HL-60/S4 treated with retinoic acid at 250 ng/mL for 4 days and 3 days (cell line): ENCODE measurements around the gene TMEM115.

Source experiments
- in situ Hi-C: fragments of 300-500 bp; cut with MboI; formaldehyde crosslinking; loops from 2 replicates; pipeline ENCODE4 v1.7.0; 2022; ENCODE audit warnings: low sequenced_read_pairs

The TMEM115 gene, protein sequence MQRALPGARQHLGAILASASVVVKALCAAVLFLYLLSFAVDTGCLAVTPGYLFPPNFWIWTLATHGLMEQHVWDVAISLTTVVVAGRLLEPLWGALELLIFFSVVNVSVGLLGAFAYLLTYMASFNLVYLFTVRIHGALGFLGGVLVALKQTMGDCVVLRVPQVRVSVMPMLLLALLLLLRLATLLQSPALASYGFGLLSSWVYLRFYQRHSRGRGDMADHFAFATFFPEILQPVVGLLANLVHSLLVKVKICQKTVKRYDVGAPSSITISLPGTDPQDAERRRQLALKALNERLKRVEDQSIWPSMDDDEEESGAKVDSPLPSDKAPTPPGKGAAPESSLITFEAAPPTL

GRCh38 chr3:50358911-50359759 is at the start of gene TMEM115:
TMEM115 (minus strand) TSS chr3:50359521; CDS start chr3:50359063, 458 bp downstream.
- in situ Hi-C loops, result loop anchor here (25.0 kb wide), 1 partner anchor 178 kb away; no protein-coding TSS in a partner anchor

DNA sequence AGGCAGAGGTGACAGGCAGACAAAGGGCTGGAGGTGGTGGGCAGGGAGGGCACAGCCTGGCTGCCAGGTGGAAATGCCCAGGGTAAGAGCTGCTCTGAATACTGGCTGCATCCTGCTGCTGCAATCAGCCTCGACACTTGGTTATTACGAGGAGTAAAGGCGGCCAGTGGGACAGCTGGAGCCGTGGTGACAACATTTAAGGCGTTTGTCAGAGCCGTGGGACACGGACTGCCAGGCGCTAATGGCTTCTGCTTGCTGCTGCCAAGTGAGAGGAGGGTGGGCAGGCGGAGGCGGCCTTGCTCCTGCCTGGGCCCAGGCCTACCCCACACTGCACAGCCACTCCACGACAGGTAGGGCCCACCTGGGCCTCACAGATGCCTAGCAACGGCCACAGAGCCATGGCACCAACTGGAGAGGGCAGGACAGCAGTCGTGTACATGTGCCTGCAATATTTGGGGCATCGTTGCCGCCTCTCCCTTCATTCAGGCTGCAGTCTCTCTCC is 49.2 kb upstream of the TMEM115 start:
- in situ Hi-C loops, result no loop called here

GRCh38 chr3:50406487-50406886 is 47.2 kb upstream of the TMEM115 start:
- in situ Hi-C loops, result no loop called here

DNA sequence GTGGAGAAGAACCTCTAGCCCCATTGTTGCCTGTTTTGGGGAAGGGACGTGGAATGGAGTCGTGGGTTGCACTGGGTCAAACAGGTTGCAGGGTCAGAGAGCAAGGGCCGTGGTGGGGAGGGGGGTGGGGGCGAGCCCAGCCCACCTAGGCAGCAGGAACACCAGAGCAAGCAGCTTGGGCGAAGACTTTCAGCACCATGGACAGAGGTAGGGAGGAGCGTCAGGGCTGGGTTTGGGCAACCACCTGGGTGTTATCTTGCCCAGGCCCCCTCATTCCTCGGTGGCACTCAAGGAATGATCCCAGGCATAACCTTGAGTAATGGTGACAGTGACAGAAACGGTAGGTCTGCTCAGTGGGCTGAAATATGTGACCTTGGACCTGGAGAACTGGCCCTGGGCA is 45.9 kb upstream of the TMEM115 start:
- in situ Hi-C loops, result no loop called here

DNA sequence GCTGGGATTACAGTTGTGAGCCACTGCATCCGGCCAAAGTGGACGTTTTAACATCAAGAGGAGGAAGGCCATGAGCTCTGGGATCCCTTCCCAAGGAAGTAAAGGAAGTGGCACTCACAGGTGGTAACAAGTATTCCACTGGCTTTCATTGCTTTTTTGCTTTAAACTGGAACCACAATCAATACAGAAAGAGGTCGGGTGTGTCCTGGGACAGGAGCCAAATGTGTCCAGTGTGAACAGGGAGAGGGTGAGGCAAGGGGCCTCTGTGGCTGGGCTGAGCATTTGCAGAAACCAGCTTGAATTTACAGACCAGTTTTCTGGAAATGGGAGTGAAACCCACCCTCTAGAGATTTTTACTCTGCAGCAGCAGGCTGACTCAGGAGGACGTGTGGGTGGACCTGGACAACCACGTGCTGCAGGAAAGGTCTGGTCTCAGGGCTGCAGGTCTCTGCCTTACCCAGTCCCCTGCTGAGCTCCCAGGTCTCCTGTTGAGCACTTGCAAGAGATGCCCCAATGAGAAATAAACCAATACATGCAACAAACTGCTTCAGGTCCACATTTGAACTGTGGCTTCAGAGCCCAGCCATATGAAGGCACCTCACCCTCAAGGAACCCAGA is 42.8 kb upstream of the TMEM115 start:
- in situ Hi-C loops, result no loop called here

DNA sequence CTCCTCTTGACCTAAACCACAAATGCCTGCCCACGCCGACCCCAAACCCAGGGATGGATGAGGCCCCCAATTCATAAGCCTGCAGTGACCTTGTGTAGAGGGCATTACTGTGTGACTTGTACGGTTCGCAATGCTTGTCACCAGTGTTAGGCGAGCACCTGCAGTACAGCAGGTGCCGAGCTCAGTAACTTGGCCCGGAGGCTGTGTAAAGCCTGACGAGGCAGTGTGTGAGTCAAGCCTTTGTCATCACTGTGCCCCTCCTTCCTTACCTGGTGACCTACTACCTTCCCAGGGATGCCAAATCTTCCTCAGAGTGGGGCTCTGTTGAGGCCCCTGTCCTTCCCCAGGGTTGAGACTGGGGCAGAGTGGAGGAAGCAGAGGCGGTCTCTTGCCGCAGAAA is 37.2 kb upstream of the TMEM115 start:
- in situ Hi-C loops, result no loop called here

DNA sequence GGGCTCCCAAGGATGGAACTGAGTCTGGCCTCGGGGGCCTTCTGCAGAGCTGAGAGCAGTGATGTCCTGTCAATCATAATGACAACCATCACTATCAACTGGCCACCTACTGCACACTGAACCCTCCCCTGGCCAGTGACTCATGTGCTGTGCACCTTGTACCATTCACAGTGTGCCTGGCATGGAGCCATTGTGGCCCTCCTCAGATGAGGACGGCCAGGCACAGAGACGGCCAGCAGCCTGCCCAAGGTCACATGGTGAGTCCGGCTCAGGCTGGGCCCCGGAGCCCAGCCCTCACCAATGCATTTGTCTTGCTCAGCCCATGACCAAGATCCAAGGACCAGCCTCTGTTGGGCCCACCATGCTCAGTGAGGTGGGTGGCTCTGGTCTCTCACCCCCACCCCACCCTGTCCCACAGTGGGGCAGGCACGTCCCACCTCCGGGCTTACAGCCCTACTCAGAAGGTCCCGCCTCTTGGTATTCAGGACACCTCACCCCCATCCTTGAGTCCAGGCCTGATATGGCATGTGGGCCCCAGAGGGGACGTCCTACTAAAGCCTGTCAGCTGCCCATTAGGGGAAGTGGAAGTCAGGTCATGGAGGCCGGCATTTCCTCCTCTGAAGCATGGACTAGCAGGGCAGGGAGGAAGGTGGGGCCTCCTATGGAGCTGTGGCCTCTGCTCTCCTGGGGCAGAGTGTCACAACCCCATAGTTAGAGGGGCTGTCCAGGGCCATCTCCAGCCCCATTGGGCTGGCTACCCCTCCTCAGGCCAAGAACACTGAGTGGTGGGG is 35.9 kb upstream of the TMEM115 start:
- in situ Hi-C loops, result no loop called here

DNA sequence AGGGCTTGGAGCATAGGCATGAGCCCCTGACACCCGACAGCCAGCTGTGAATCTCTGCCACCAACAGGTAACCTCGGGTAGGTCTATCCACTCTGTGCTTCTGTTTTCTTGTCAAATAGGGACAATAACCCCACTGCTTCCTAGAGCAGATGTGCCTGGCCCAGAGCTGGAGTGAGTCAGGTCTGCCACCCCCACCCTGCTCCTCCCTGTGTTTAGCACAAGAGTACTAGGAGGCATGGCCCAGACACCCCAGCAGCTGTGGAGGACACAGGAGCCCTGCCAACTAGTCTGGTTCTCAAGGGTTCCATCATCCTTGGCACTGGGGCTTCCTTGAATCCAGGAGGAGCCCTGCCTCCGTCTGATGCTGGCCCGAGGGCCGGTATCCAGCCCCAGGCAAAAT is 33.7 kb upstream of the TMEM115 start:
- in situ Hi-C loops, result no loop called here

DNA sequence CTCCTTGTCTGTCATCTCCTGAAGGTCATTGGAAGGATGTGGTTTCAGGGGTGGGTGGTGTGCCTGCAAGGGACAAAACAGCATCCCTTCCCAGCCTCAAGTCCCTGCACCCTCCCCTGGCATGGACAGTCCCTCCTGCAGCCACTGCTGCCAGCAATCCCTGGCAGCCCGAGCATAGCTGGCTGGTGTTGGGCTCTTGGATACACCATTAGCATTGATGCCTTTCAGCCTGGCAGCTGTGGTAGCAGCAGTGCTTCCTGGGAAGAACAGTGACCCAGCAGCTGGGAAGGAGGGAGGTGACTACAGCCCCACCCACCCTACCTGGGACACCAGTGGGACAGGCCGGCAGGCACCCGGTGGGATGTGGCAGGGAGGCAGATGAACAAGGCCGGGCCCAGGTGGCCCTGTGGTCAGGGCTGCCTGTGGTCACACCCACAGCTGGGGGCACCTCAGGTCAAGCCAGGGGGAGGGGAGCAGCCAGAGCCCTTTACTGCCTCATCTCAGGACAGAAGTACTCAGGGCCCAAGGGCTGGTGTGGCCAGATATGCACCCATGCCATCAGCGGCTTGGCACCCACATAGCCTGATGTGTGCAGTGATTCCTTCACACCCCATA is 32.9 kb upstream of the TMEM115 start:
- in situ Hi-C loops, result no loop called here

GRCh38 chr3:50390508-50391224 is 31.3 kb upstream of the TMEM115 start:
- in situ Hi-C loops, result no loop called here

DNA sequence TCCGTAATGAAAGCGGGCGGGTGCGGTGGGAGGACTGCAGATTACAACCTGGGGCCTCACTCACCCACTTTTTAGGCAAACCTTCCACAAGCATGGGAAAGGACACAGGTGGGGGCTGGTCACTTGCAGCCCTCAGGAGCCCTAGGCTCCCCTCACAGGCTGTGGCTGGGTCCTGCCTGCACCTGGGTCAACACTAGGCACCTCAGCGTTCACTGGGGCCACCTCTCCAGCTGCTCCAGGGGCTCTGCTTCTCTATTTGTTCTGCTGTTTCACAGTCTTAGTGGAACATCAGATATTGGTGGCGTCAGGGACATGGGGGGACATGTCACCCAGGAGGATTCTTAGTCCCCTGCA is 30.1 kb upstream of the TMEM115 start:
- in situ Hi-C loops, result no loop called here

- in situ Hi-C loops, result no loop called here
Observed at GRCh38 chr3:50388720-50389413, 29.5 kb upstream of the TMEM115 start.

GRCh38 chr3:50388016-50388719 is 28.8 kb upstream of the TMEM115 start:
- in situ Hi-C loops, result no loop called here

DNA sequence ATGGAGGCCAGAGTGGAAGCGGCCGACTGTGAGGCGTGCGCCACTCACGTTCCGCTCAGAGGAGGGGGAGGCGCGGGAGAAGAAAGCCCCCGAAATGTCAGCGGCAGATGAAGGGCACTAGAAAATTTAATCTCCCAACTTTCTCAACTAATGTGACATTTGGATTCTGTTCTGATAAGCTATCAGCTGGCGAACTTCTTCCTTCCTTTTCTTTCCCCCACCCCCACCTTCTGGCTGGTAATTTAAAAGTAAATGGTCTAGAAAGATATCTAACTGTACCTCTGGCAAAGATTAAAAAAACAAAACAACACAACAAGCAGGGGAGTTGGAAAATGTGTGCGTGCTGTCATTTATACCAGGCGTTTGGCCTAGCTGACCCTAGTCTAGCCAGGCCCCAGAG is 26.4 kb upstream of the TMEM115 start:
- in situ Hi-C loops, result no loop called here

DNA sequence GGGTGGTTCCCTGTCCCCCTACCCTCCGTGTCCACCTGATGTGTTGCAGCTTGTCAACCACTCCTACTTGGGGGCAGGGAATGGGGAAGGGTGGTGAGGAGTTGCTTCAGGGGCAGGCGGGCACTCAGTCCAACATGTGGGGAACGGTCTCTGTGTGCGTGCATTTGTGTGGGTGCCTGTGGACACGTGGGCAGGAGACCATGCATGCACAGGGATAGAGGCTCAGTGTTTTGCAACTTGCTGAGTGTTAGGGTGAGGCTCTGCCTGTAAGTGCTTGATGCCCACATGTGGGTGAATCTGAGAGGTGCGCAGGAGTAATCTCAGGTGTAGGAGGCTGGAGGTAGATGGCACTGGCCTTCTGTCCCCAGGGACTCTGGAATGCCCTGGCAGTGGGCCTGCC is 24.4 kb upstream of the TMEM115 start:
- in situ Hi-C loops, result no loop called here

DNA sequence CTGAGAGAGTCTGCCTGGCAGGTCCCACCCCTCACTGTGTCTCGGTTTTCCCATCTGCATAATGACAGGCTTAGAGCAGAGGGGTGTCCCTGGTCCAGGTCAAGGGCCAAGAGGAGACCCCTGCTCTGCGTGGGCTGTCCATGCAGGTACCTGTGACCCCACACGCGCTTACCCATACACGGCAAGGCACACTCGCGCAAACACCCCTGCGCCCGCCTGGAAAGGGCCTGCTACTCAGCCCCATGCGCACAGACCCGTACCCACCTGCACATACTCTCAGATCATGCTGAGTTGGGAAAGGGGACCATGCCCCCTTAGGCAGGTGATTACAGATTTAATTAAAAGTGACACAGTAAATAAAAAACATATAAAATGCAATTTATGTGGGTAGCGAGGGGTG is 23.4 kb upstream of the TMEM115 start:
- in situ Hi-C loops, result no loop called here

DNA sequence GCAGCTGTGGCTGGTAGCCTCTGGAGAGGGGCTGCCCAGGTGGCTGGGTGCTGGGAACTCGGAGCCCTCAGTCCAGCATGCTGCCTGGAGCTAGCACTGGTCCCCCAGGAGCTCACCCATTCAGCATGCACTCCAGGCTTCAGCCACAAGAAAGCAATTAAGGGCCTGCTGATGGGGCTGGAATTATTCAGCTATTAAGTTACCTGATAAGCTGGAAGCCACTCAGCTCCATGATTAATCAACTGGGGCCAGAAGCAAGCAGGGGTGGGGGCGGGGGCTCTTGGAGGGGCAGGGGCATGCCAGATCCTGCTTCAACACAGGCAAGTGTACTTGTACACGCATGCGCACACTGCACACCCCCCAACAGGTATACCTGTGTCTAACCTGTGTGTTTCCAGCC is 22.1 kb upstream of the TMEM115 start:
- in situ Hi-C loops, result no loop called here

- in situ Hi-C loops, result no loop called here
Observed at GRCh38 chr3:50380405-50381085, 21.2 kb upstream of the TMEM115 start.
